KMS-11 (cell line): ENCODE measurements around the gene CLDN1.

Experiments used
- H2AFZ ChIP-seq: fragments of 200-600 bp; sonication (generic); 2 replicates; pipeline ENCODE4 v1.6.1; 2016; ENCODE audit warnings: antibody characterized with exemption, mixed run types, low read depth
- H3K27ac ChIP-seq: fragments of 200-600 bp; sonication (generic); 2 replicates; pipeline ENCODE4 v1.6.1; 2016; ENCODE audit warnings: mild to moderate bottlenecking, mixed run types
- H3K27me3 ChIP-seq: fragments of 200-600 bp; sonication (generic); 2 replicates; pipeline ENCODE4 v1.6.1; 2017; ENCODE audit warnings: mild to moderate bottlenecking, low read depth, mixed run types, moderate library complexity; ENCODE audit not compliant: insufficient read depth
- H3K36me3 ChIP-seq: fragments of 200-600 bp; sonication (generic); 2 replicates; pipeline ENCODE4 v1.6.1; 2017; ENCODE audit warnings: mild to moderate bottlenecking, mixed run types; ENCODE audit not compliant: insufficient read depth
- H3K4me1 ChIP-seq: fragments of 200-600 bp; sonication (generic); 2 replicates; pipeline ENCODE4 v1.6.1; 2016; ENCODE audit warnings: mild to moderate bottlenecking, low read depth, mixed run types; ENCODE audit not compliant: poor library complexity, severe bottlenecking
- H3K4me2 ChIP-seq: fragments of 200-600 bp; sonication (generic); 2 replicates; pipeline ENCODE4 v1.7.0; 2016; ENCODE audit warnings: mild to moderate bottlenecking, mixed run types
- H3K4me3 ChIP-seq: fragments of 200-600 bp; sonication (generic); IDR thresholded peaks from 2 replicates; pipeline ENCODE4 v1.6.1; 2017; ENCODE audit warnings: low read depth, low read length, mixed read lengths; ENCODE audit not compliant: insufficient read depth
- H3K79me2 ChIP-seq: fragments of 200-600 bp; sonication (generic); 2 replicates; pipeline ENCODE4 v1.6.1; 2016; ENCODE audit warnings: low read depth, mixed run types; ENCODE audit not compliant: insufficient read depth
- H3K9ac ChIP-seq: fragments of 200-600 bp; sonication (generic); 2 replicates; pipeline ENCODE4 v1.6.1; 2016; ENCODE audit warnings: mild to moderate bottlenecking, mixed run types
- H4K20me1 ChIP-seq: fragments of 200-600 bp; sonication (generic); 2 replicates; pipeline ENCODE4 v1.6.1; 2016; ENCODE audit warnings: mild to moderate bottlenecking, mixed run types; ENCODE audit not compliant: insufficient read depth
- CTCF ChIP-seq: fragments of 200-600 bp; sonication (generic); conservative IDR thresholded peaks from 2 replicates; pipeline ENCODE4 v1.6.1; 2017; ENCODE audit warnings: low read depth, mild to moderate bottlenecking, antibody characterized with exemption, low read length, moderate library complexity, mixed read lengths

The CLDN1 gene

GRCh38 chr3:190306026-190306425 is 16.2 kb downstream of the CLDN1 start:
- Histone ChIP-seq H3K4me2 (no peak overlapping the region), H3K79me2 (no peaks in the 10 kb centered on the region), H3K27me3 (no peaks in the 10 kb centered on the region), H3K27ac (no peak overlapping the region), H3K4me3 (no peak overlapping the region), H2AFZ (no peak overlapping the region), H3K9ac (no peak overlapping the region), H4K20me1 (no peaks in the 10 kb centered on the region), H3K4me1 (no peaks in the 10 kb centered on the region), H3K36me3 (no peaks in the 10 kb centered on the region)
- no peak for TF ChIP-seq CTCF

GRCh38 chr3:190305406-190305805 is 16.8 kb downstream of the CLDN1 start:
- Histone ChIP-seq H3K79me2 (no peaks in the 10 kb centered on the region), H2AFZ (no peak overlapping the region), H3K4me2 (no peak overlapping the region), H3K4me1 (no peaks in the 10 kb centered on the region), H3K9ac (no peak overlapping the region), H3K4me3 (no peak overlapping the region), H3K27ac (no peak overlapping the region), H4K20me1 (no peaks in the 10 kb centered on the region), H3K27me3 (no peaks in the 10 kb centered on the region), H3K36me3 (no peaks in the 10 kb centered on the region)
- no peak for TF ChIP-seq CTCF

- Histone ChIP-seq H3K36me3 (no peaks in the 10 kb centered on the region), H3K79me2 (no peaks in the 10 kb centered on the region), H3K27ac (no peak overlapping the region), H2AFZ (no peak overlapping the region), H3K9ac (no peak overlapping the region), H3K4me2 (no peak overlapping the region), H4K20me1 (no peaks in the 10 kb centered on the region), H3K4me1 (no peaks in the 10 kb centered on the region), H3K4me3 (no peak overlapping the region), H3K27me3 (no peaks in the 10 kb centered on the region)
- no peak for TF ChIP-seq CTCF
These were observed 18.4 kb downstream of the CLDN1 start for GRCh38 chr3:190303884-190304283.

GRCh38 chr3:190302212-190302867 is 19.9 kb downstream of the CLDN1 start:
- Histone ChIP-seq H3K27me3 (no peaks in the 10 kb centered on the region), H3K4me1 (no peaks in the 10 kb centered on the region), H2AFZ (no peak overlapping the region), H3K27ac (no peak overlapping the region), H3K9ac (no peak overlapping the region), H4K20me1 (no peaks in the 10 kb centered on the region), H3K79me2 (no peaks in the 10 kb centered on the region), H3K4me3 (no peak overlapping the region), H3K36me3 (no peaks in the 10 kb centered on the region), H3K4me2 (no peak overlapping the region)
- TF ChIP-seq CTCF = no peak
